VCaP (cell line): ENCODE results near the gene TMEM131L.
"Not testable (repeated sequence)": the region's sequence is repeated elsewhere in the genome, so short reads cannot be mapped to it uniquely, and the experiment has no call there.

Experiments
- H3K27ac ChIP-seq: fragments of 450-650 bp; 2 replicates; pipeline ENCODE4 v1.5.1; 2017
- TF ChIP-seq, protein P1 (sequence below): fragments of 450-650 bp; conservative IDR thresholded peaks from 2 replicates; pipeline ENCODE4 v1.5.1; 2017; ENCODE audit warnings: mild to moderate bottlenecking, moderate library complexity

The TMEM131L gene

DNA sequence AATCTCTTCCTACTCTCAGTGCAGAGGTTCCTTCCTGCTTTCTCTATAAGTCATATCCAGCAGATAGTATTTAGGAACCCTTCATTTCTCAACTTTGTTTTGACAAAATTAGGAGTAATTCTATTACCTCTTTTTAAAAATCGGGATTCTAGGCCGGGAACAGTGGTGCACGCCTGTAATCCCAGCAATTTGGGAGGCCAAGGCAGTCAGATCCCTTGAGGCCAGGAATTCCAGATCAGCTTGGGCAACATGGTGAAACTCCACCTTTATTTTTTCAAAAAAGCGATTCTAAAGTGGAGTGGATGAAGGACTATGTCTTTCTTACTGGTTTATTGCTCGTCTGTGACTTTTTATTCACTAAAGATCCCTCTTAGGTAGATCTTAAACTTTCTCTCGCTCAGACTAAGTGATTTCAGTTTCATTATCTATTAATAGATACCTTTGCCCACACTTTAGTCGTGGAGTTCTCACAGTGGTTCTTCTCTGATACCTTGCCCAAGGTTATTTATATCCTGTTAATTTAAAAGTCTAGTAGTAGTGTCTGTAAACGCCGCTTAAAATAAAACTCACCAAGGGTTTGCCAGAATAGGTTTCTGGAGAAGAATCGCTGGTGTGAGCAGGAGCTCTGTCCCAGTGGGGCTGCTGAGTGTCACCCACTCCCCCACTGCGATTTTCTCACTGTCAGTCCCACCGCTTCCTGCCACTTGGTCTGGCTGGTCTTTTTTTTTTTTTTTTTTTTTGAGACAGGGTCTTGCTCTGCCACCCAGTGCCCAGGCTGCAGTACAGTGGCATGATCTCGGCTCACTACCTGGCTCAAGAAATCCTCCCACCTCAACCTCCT is 27.0 kb upstream of the TMEM131L start:
- TF ChIP-seq, protein P1, sequence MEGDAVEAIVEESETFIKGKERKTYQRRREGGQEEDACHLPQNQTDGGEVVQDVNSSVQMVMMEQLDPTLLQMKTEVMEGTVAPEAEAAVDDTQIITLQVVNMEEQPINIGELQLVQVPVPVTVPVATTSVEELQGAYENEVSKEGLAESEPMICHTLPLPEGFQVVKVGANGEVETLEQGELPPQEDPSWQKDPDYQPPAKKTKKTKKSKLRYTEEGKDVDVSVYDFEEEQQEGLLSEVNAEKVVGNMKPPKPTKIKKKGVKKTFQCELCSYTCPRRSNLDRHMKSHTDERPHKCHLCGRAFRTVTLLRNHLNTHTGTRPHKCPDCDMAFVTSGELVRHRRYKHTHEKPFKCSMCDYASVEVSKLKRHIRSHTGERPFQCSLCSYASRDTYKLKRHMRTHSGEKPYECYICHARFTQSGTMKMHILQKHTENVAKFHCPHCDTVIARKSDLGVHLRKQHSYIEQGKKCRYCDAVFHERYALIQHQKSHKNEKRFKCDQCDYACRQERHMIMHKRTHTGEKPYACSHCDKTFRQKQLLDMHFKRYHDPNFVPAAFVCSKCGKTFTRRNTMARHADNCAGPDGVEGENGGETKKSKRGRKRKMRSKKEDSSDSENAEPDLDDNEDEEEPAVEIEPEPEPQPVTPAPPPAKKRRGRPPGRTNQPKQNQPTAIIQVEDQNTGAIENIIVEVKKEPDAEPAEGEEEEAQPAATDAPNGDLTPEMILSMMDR = no peak
- H3K27ac ChIP-seq = no peak overlapping the region

DNA sequence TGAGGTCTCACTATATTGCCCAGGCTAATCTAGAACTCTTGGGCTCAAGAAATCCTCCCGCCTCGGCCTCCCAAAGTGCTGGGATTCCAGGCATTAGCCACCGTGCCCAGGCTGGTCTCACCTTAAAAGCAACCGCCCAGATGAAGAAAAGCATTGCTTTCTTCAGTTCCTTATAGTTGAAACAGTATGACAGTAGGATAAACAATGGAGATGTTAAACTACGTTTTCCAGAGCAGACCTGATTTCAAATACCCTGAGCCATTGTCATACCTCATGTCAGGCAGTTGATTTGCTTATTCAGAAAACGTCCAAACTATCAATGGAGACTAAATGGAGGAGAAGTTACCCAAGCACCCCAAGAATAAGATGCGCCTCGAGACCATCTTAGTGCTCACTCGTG is 26.3 kb upstream of the TMEM131L start:
- no peak overlapping the region for H3K27ac ChIP-seq

DNA sequence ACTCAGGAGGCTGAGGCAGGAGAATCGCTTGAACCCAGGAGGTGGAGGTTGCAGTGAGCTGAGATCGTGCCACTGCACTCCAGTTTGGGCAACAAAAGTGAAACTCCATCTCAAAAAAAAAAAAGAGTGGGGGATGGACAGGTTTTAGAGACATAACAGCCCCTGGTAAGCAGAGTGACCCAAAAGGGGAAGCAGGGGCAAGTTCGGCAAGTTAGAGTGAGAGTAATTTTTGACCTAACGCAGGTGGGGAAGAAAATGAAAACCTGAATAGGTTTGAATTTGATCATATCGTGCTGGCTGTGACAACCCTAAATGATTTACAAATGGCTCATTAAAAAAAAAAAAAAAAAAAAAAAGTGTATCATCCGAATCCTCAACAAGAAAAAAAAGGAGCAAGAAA is 25.7 kb upstream of the TMEM131L start:
- no peak overlapping the region for H3K27ac ChIP-seq
- TF ChIP-seq, protein P1 = no peak

More for the DNA sequence above, 26.3 kb upstream of the TMEM131L start:
- TF ChIP-seq, protein P1 = no peak

DNA sequence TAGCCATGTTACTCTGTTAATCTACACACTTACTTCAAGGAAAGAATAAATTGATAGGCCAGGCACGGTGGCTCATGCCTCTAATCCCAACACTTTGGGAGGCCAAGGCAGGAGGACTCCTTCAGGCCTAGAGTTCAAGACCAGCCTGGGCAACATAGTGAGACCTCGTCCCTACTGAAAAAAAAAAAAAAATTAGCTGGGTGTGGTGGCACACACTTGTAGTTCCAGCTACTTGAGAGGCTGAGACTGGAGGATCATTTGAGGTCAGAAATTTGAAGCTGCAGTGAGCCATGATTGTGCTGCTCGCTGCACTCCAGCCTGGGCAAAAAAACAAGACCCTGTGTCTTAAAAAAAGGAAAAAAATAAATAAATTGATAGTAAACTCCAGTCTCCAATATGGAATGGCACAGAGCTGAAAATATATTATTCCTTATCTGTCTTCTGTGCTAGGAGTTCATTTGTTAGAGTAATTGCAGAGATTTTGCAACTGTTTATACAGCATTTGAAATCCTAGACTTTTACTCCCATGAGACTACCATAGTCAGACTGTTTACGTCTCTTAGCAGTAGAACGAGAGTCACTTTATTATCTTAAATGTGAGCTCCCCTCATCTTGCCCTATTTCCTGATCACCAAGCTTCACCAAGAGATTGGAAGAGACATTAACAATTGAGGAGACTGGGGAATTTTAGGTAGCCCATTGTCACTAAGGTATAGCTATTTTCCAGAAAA is 18.8 kb upstream of the TMEM131L start:
- H3K27ac ChIP-seq = no peak overlapping the region
- TF ChIP-seq, protein P1 = no peak

DNA sequence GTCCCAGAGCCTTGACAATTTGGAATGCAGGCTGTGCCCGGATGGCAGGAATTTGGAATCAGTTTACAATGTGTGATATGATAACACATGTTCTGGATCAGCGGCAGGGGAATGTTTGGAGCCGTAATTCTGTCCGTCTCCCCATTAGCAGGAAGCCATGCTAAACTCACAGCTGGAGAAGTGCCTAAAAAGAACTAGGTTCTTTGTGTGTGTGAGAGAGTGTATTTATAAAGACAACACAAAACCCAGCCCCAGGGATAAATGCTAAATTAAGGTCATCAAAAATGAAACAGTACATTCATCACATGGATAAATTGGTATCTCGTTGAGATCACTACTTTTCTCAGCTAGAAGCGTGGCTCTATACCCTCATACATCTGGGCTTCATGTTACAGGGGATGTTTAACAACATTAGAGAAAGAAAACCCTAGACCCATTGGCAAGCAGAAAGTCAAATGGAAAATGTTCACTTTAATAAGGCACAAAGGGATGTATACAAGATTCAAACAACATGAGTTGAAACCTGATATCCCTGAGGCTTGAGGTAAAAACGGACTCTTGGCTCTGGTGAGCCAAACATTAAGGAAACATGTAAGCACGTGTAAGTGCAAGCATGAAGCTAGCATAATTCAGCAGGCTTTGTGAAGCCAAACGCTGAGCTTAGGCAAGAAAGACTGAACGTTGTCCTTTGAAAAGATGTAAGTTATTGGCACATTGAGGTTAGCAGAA is 18.0 kb upstream of the TMEM131L start:
- no peak overlapping the region for H3K27ac ChIP-seq
- TF ChIP-seq, protein P1 = no peak

DNA sequence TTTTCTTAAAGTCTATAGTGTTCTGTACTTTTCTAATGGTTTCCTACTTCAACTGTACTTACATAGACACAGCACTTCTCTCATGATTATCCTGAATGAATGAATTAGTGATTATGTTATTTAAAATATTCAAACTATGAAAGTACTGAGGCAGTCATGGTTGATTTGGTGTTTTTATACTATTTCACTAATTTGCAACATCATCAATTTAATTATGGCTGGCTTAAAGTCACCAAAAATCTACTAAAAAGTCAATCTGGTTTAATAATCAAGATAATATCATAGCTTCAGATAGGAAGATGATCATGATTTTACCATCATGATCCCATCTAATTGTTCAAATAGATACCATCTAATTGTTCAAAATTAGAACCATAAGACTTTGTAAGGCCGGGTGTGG is 16.8 kb upstream of the TMEM131L start:
- no peak overlapping the region for H3K27ac ChIP-seq
- TF ChIP-seq, protein P1 = no peak

DNA sequence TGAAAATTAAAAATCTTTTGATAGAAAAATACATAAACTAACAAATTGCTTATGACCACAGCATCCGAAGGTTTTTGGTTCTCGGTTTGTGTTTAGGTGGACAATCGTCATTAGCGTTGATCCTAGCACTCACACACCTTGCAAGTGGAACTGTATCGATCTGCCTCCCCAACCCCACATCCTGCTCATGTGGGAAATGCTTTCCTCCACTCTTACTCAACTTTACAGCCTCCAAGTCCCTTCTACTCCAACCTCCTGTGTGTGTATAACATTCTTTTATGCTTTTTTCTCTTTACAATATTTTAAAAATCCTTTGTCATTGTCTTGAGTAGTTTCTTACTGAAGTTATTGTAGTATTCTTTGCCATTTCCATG is 15.6 kb upstream of the TMEM131L start:
- no peak overlapping the region for H3K27ac ChIP-seq
- TF ChIP-seq, protein P1 = no peak

DNA sequence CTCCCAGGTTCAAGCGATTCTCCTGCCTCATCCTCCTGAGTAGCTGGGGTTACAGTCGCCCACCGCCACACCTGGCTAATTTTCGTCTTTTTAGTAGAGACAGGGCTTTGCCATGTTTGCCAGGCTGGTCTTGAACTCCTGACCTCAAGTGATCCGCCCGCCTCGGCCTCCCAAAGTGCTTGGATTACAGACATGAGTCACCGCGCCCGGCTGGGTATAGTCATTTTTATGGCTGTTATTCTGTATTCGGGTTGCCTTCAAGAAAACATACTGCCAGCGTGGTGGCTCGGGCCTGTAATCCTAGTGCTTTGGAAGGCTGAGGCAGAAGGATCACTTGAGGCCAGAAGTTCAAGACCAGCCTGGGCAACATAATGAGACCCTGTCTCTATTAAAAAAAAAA is 15.0 kb upstream of the TMEM131L start:
- H3K27ac ChIP-seq = not testable (repeated sequence)
